MM.1S (cell line): ENCODE data around the gene SLC2A10.

Source experiments
- DNase-seq: peaks from one replicate; pipeline ENCODE4 v3.0.0-alpha.2; 2015
- H2AFZ ChIP-seq: fragments of 300-600 bp; sonication (generic); 2 replicates; pipeline ENCODE4 v1.6.0; 2016; ENCODE audit warnings: antibody characterized with exemption, low read length
- H3F3A ChIP-seq: fragments of 300-600 bp; sonication (generic); 2 replicates; pipeline ENCODE4 v1.6.1; 2016; ENCODE audit warnings: mild to moderate bottlenecking, antibody characterized with exemption, low read length, moderate library complexity, mixed read lengths; ENCODE audit not compliant: insufficient read depth
- H3K27ac ChIP-seq: fragments of 300-600 bp; sonication (generic); 2 replicates; pipeline ENCODE4 v1.5.1; 2016; ENCODE audit warnings: mild to moderate bottlenecking, low read length
- H3K27me3 ChIP-seq: fragments of 300-600 bp; sonication (generic); replicated peaks from 2 replicates; pipeline ENCODE4 v1.6.0; 2016; ENCODE audit warnings: low read length; ENCODE audit not compliant: insufficient read depth
- H3K36me3 ChIP-seq: fragments of 300-600 bp; sonication (generic); replicated peaks from 2 replicates; pipeline ENCODE4 v1.6.1; 2016; ENCODE audit warnings: mild to moderate bottlenecking, low read length, mixed read lengths; ENCODE audit not compliant: insufficient read depth
- H3K4me1 ChIP-seq: fragments of 300-600 bp; sonication (generic); 2 replicates; pipeline ENCODE4 v1.6.1; 2016; ENCODE audit warnings: low read length, mixed read lengths
- H3K4me2 ChIP-seq: fragments of 300-600 bp; sonication (generic); 2 replicates; pipeline ENCODE4 v1.6.0; 2016; ENCODE audit warnings: low read depth, low read length
- H3K4me3 ChIP-seq: fragments of 300-600 bp; sonication (generic); 2 replicates; pipeline ENCODE4 v1.5.1; 2016; ENCODE audit warnings: low read length, mixed read lengths
- H3K79me2 ChIP-seq: fragments of 300-600 bp; sonication (generic); 2 replicates; pipeline ENCODE4 v1.6.1; 2016; ENCODE audit warnings: mixed run types, low read length, mixed read lengths
- H3K9ac ChIP-seq: fragments of 300-600 bp; sonication (generic); 2 replicates; pipeline ENCODE4 v1.6.1; 2016; ENCODE audit warnings: low read length, mixed read lengths
- H3K9me2 ChIP-seq: fragments of 300-600 bp; sonication (generic); replicated peaks from 2 replicates; pipeline ENCODE4 v1.6.1; 2016; ENCODE audit warnings: mild to moderate bottlenecking, low read length, mixed read lengths; ENCODE audit not compliant: insufficient read depth
- H3K9me3 ChIP-seq: fragments of 300-600 bp; sonication (generic); replicated peaks from 2 replicates; pipeline ENCODE4 v1.6.1; 2016; ENCODE audit warnings: mild to moderate bottlenecking, low read length, mixed read lengths; ENCODE audit not compliant: insufficient read depth
- H4K20me1 ChIP-seq: fragments of 300-600 bp; sonication (generic); 2 replicates; pipeline ENCODE4 v1.6.1; 2016; ENCODE audit warnings: mild to moderate bottlenecking, low read length, moderate library complexity, mixed read lengths; ENCODE audit not compliant: insufficient read depth
- CTCF ChIP-seq: fragments of 300-600 bp; sonication (generic); IDR thresholded peaks from 2 replicates; pipeline ENCODE4 v1.5.1; 2016; ENCODE audit warnings: antibody characterized with exemption, low read length, mixed read lengths
- EZH2 ChIP-seq: fragments of 300-600 bp; sonication (generic); optimal IDR thresholded peaks from 2 replicates; pipeline ENCODE3; 2017; ENCODE audit warnings: low read depth, mild to moderate bottlenecking, antibody characterized with exemption, low read length, mixed read lengths
- EZH2phosphoT487 ChIP-seq: fragments of 300-600 bp; sonication (generic); IDR thresholded peaks from 2 replicates; pipeline ENCODE4 v1.6.1; 2018; ENCODE audit warnings: antibody characterized with exemption, low read length

Gene SLC2A10

GRCh38 chr20:46689754-46690085 lies 19.7 kb upstream of the SLC2A10 start:
- H3K27me3 ChIP-seq = no peaks in the 10 kb centered on the region
- no peak for TF ChIP-seq EZH2
- TF ChIP-seq CTCF = no peak
- no peak for TF ChIP-seq EZH2phosphoT487
- H2AFZ ChIP-seq = peak overlapping the region; percentile 72
- no peaks in the 10 kb centered on the region for H3K9me2 ChIP-seq
- no peak for DNase-seq
- H3K4me3 ChIP-seq = peak overlapping the region; percentile 72
- peak overlapping the region; percentile 74 for H3K4me2 ChIP-seq
- peaks cover 46% of the 10 kb centered on the region for H3K79me2 ChIP-seq
- H3K27ac ChIP-seq = peak overlapping the region; percentile 73; the same call in 1 of the 2 replicates
- no peaks in the 10 kb centered on the region for H4K20me1 ChIP-seq
- H3K4me1 ChIP-seq = peaks cover 36% of the 10 kb centered on the region
- H3K9me3 ChIP-seq = no peaks in the 10 kb centered on the region
- peak overlapping the region; percentile 86; the same call in 1 of the 2 replicates for H3K9ac ChIP-seq
- H3K36me3 ChIP-seq = peaks cover 5% of the 10 kb centered on the region; the same call in 1 of the 2 replicates
- no peaks in the 10 kb centered on the region for H3F3A ChIP-seq

- DNase-seq = no peak
- peak overlapping the region; percentile 86; the same call in 1 of the 2 replicates for H3K9ac ChIP-seq
- H3K36me3 ChIP-seq = peaks cover 5% of the 10 kb centered on the region; the same call in 1 of the 2 replicates
- no peaks in the 10 kb centered on the region for H3K9me3 ChIP-seq
- no peaks in the 10 kb centered on the region for H3K27me3 ChIP-seq
- H3K79me2 ChIP-seq = peaks cover 39% of the 10 kb centered on the region
- H3K27ac ChIP-seq = no peak overlapping the region
- no peaks in the 10 kb centered on the region for H4K20me1 ChIP-seq
- no peaks in the 10 kb centered on the region for H3F3A ChIP-seq
- peak overlapping the region; percentile 74; the same call in 1 of the 2 replicates for H3K4me2 ChIP-seq
- H3K4me1 ChIP-seq = peaks cover 34% of the 10 kb centered on the region
- peak overlapping the region; percentile 72; the same call in 1 of the 2 replicates for H2AFZ ChIP-seq
- TF ChIP-seq CTCF (no peak), EZH2phosphoT487 (no peak), EZH2 (no peak)
- H3K4me3 ChIP-seq = peak overlapping the region; percentile 72; the same call in 1 of the 2 replicates
- no peaks in the 10 kb centered on the region for H3K9me2 ChIP-seq
Observed at GRCh38 chr20:46690219-46691106, 19.0 kb upstream of the SLC2A10 start.

GRCh38 chr20:46691196-46691595 lies 18.3 kb upstream of the SLC2A10 start:
- TF ChIP-seq EZH2phosphoT487 (no peak), EZH2 (no peak), CTCF (no peak)
- H2AFZ ChIP-seq = no peak overlapping the region
- peaks cover 35% of the 10 kb centered on the region for H3K4me1 ChIP-seq

More at GRCh38 chr20:46691196-46691595, 18.3 kb upstream of the SLC2A10 start:
- Histone ChIP-seq H3K4me3 (no peak overlapping the region), H3K27me3 (no peaks in the 10 kb centered on the region), H3F3A (peaks cover 5% of the 10 kb centered on the region; the same call in 1 of the 2 replicates), H4K20me1 (no peaks in the 10 kb centered on the region), H3K27ac (no peak overlapping the region), H3K9me2 (no peaks in the 10 kb centered on the region), H3K9me3 (no peaks in the 10 kb centered on the region), H3K79me2 (peaks cover 32% of the 10 kb centered on the region), H3K9ac (no peak overlapping the region), H3K36me3 (peaks cover 3% of the 10 kb centered on the region; the same call in 1 of the 2 replicates), H3K4me2 (no peak overlapping the region)
- DNase-seq = no peak
